HepG2 (cell line): Measurements from ENCODE around the gene NARF. TPM values are rescaled to one million over a fixed set of nuclear protein-coding genes. Genes with fewer than 3 reads are reported as not detected.

Source experiments
- AKNA ChIP-seq: sonication (generic); formaldehyde crosslinking; IDR thresholded peaks from 2 replicates; pipeline ENCODE4 v1.4.0; 2020; ENCODE audit warnings: missing genetic modification reagents, borderline replicate concordance
- DR1 ChIP-seq: sonication (generic); formaldehyde crosslinking; IDR thresholded peaks from 2 replicates; pipeline ENCODE4 v1.8.0; 2021; ENCODE audit warnings: mild to moderate bottlenecking, missing genetic modification reagents, inconsistent platforms
- HINFP ChIP-seq: sonication (generic); formaldehyde crosslinking; IDR thresholded peaks from 2 replicates; pipeline ENCODE4 v1.4.0; 2020; ENCODE audit warnings: low read depth, mild to moderate bottlenecking, missing genetic modification reagents
- HNF4A ChIP-seq: sonication (generic); formaldehyde crosslinking; IDR thresholded peaks from 2 replicates; pipeline ENCODE4 v1.4.0; 2020; ENCODE audit warnings: missing genetic modification reagents
- KLF9 ChIP-seq: IDR thresholded peaks from 2 replicates; pipeline ENCODE4 v1.6.1; 2016; ENCODE audit warnings: low read depth
- MEIS1 ChIP-seq: sonication (generic); formaldehyde crosslinking; IDR thresholded peaks from 2 replicates; pipeline ENCODE4 v1.9.0; 2021; ENCODE audit warnings: mild to moderate bottlenecking, missing genetic modification reagents, moderate library complexity, borderline replicate concordance
- MIER3 ChIP-seq: IDR thresholded peaks from 2 replicates; pipeline ENCODE4 v1.6.1; 2016; ENCODE audit warnings: missing compliant biosample characterization, borderline replicate concordance
- PTBP1 ChIP-seq: fragments of 200-400 bp; formaldehyde crosslinking; IDR thresholded peaks from 2 replicates; pipeline ENCODE4 v1.6.1; 2018; ENCODE audit warnings: low read length, low read depth; ENCODE audit not compliant: poor library complexity, severe bottlenecking
- SCMH1 ChIP-seq: sonication (generic); formaldehyde crosslinking; IDR thresholded peaks from 2 replicates; pipeline ENCODE4 v1.9.0; 2021; ENCODE audit warnings: missing genetic modification reagents, mild to moderate bottlenecking, borderline replicate concordance
- SKIL ChIP-seq: sonication (generic); formaldehyde crosslinking; IDR thresholded peaks from 2 replicates; pipeline ENCODE4 v1.8.0; 2022; ENCODE audit warnings: missing genetic modification reagents, mild to moderate bottlenecking, moderate library complexity, borderline replicate concordance
- SNAPC4 ChIP-seq: sonication (generic); formaldehyde crosslinking; IDR thresholded peaks from 2 replicates; pipeline ENCODE4 v1.4.0; 2020; ENCODE audit warnings: mild to moderate bottlenecking, missing genetic modification reagents
- SOX6 ChIP-seq, 2 experiments: fragments of 450-650 bp in 1 of 2; sonication (generic) in 1 of 2; formaldehyde crosslinking in 1 of 2; IDR thresholded peaks; 2 replicates each; pipeline versions ENCODE4 v1.4.0 to v1.6.1; 2017 to 2020; ENCODE audit warnings: antibody characterized with exemption in 1 of 2, mild to moderate bottlenecking in 1 of 2, missing genetic modification reagents in 1 of 2
- ZNF136 ChIP-seq: sonication (generic); formaldehyde crosslinking; IDR thresholded peaks from 2 replicates; pipeline ENCODE4 v1.8.1; 2022; ENCODE audit warnings: low read depth, mild to moderate bottlenecking, moderate library complexity, missing genetic modification reagents
- ZNF143 ChIP-seq: sonication (generic); formaldehyde crosslinking; IDR thresholded peaks from 2 replicates; pipeline ENCODE4 v1.4.0; 2020; ENCODE audit warnings: missing genetic modification reagents
- ZNF264 ChIP-seq: sonication (generic); formaldehyde crosslinking; IDR thresholded peaks from 2 replicates; pipeline ENCODE4 v1.4.0; 2020; ENCODE audit warnings: missing genetic modification reagents
- ZNF335 ChIP-seq: sonication (generic); formaldehyde crosslinking; IDR thresholded peaks from 2 replicates; pipeline ENCODE4 v1.4.0; 2020; ENCODE audit warnings: missing genetic modification reagents
- ZNF7 ChIP-seq: IDR thresholded peaks from 2 replicates; pipeline ENCODE4 v1.6.1; 2016; ENCODE audit warnings: missing biosample characterization, missing genetic modification reagents
- polyA plus RNA-seq, 8 experiments: library from polyadenylated mRNA; depleted of rRNA in 3 of 8; stranded (reverse) in 7 of 8; unstranded in 1 of 8; fragments of >200 nt; fragmentation: Illumina TruSeq in 4 of 8; extraction: Trizol in 4 of 8; gene quantifications; 2 replicates each; pipeline versions ENCODE4 v1.2.1 to v1.2.3, GENCODE V29; 2011 to 2016; ENCODE audit warnings: low read depth in 4 of 8, missing spikeins in 1 of 8, mixed read lengths in 1 of 8; ENCODE audit not compliant: insufficient read depth in 1 of 8
- total RNA-seq, 5 experiments: library from RNA; depleted of rRNA; stranded (reverse); fragments of >200 nt; fragmentation: Illumina TruSeq; extraction: Trizol; gene quantifications; 2 replicates each; pipeline ENCODE4 v1.2.3, GENCODE V29; 2016; ENCODE audit warnings: low read depth in 1 of 5

NARF gene
- total and polyA plus RNA-seq, 2 of the 13 experiments (the other 11 are each of a cell fraction or from before 2014, with no cell fraction given): 61.1 to 144 TPM

GRCh38 chr17:82527898-82528297 is 69.4 kb downstream of the NARF start (continued):
- TF ChIP-seq ZNF143 (CRISPR knock-in tag) (no peak), SCMH1 (CRISPR knock-in tag) (no peak), PTBP1 (no peak), ZNF335 (no peak), HINFP (CRISPR knock-in tag) (peak; percentile 58; the same call in 1 of the 2 replicates), ZNF136 (no peak), SOX6 (IDR thresholded peaks at IDR 0.05) (no peak), SOX6 (CRISPR knock-in tag; IDR thresholded peaks at IDR 0.05) (no peak), HNF4A (CRISPR knock-in tag) (peak; percentile 49; the same call in 1 of the 2 replicates), KLF9 (CRISPR knock-in tag) (no peak), MIER3 (CRISPR knock-in tag) (no peak), MEIS1 (0 out of 2 replicates have a peak, but pooled peaks have one; percentile 25), SKIL (CRISPR knock-in tag) (no peak), AKNA (CRISPR knock-in tag) (no peak), ZNF7 (CRISPR knock-in tag) (no peak), SNAPC4 (CRISPR knock-in tag) (no peak), DR1 (CRISPR knock-in tag) (no peak), ZNF264 (no peak)
